Measurements from ENCODE around the gene RASGRF2.

RASGRF2 gene

DNA sequence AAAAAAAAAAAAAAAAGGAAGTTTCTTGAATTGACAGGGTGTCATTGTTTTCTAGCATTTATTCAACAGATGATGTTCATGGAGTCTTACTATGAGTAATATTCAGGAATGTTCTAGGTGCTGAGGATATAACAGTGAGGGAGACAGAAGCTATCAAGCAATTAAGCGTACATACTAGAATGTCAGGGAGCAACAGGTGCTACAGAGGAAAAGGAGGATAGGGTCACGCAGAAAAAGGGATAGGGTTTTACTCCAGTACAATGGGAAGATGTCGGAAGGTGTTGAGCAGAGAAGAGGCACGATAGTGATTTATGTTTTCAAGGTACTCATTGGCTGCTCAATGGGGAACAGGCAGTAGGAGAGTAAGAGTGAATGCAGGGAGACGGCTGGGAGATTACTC lies 6.6 kb upstream of the RASGRF2 start:
- FAIRE-seq = no peak

DNA sequence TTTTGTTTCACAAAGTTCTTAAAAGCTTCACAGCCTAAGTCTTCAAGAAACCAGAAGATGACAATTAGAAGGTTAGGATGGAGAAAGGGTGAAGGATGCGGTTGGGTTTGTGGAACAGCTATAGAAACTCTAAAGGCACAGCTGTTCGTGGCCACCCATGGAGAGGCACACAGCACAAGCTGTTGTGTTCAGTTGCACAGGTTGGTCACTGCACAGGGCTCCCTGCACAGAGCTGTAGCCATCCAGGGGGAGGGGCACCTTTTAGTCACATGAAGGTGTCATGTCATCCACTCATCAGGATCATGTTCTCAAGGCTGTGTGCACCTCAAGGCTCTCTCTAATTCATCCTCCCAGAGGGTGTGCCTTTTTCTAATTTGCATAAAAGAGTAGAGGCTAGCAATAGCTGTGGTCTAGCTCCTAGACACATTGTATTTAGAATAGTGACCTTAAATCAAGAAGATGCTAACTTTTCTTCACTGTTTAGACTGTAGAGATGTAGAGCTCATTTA lies 5.0 kb upstream of the RASGRF2 start:
- FAIRE-seq = no peak

DNA sequence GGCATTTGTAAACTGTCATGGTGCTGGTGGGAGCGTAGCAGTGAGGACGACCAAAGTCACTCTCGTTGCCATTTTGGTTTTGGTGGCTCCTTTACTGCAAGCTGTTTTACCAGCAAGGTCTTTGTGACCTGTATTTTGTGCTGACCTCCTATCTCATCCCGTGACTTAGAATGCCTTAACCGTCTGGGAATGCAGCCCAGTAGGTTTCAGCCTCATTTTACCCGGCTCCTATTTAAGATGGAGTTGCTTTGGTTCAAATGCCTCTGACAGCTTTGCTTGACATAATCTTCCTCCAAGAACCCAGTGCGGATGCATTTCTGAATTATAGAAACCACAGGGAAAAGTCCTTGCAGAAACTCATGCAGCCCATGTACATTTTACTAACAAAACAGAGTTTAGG lies 3.9 kb upstream of the RASGRF2 start:
- no peak for FAIRE-seq

DNA sequence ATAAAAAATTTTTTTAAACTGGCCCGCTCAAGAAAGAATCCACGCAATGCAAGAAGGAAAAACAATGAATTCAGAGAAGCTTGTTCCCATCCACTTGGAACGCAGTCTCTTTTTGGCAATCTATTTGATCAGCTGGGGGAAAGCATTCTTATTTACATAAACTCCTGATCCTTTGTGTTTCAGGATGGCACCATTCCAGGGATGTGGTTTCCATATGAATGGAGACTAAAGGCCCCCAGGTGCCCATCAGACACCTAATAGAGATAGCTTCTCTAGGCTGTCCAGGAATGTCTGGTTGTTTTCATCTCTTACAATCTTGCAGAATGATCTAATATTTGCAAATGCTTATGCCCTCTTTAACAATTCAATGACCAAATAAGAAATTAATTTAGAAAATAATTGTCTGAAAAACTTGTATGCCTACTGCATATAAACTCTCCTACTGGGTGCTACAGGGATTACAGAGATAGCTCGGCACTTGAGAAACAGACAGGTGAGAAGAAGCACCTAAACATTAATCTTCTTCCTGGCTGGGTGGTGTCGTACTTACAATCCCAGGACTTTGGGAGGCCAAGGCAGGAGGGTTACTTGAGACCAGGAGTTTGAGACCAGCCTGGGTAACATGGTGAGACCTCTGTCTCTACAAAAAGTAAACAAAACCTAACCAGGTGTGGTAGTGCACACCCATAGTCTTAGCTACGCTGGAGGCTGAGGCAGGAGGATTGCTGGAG lies 3.0 kb upstream of the RASGRF2 start:
- FAIRE-seq = no peak

DNA sequence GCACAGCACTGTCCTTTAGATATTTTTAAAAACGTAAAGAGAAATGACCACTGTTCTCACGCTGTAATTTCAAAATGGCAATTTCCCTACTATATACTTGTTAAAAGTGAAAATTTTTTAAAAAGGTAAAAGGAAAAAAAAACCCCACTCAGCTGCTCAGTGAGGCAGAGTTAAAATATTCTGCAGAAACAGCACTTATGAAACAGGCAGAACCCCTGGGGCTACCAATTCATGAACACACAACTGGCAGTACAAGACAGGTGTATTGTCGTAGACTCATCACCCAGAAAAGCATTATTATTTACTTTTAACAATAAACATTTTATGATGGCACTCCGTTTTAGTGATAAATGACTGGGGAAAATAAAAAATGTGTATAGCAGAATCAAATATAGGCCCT lies 1.5 kb upstream of the RASGRF2 start:
- FAIRE-seq = no peak

DNA sequence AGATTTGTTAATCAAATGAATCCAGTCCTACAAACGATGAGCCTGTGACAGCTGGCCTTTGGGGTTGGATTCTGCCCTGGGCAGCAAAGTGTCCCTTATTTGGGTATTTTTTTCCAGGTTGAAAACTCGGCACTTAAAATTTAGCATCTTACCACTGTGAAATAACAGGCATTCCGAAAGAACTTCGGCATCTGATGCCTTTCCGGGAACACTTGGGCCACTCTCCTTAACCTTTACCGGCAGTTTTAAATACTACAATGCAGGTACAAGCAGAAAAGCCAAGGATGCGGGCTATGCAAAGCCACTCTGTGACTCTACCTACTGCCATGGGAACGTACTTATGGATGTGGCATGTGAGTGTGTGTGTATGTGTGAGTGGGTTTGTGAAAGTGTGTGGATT lies 1.0 kb upstream of the RASGRF2 start:
- FAIRE-seq = no peak

DNA sequence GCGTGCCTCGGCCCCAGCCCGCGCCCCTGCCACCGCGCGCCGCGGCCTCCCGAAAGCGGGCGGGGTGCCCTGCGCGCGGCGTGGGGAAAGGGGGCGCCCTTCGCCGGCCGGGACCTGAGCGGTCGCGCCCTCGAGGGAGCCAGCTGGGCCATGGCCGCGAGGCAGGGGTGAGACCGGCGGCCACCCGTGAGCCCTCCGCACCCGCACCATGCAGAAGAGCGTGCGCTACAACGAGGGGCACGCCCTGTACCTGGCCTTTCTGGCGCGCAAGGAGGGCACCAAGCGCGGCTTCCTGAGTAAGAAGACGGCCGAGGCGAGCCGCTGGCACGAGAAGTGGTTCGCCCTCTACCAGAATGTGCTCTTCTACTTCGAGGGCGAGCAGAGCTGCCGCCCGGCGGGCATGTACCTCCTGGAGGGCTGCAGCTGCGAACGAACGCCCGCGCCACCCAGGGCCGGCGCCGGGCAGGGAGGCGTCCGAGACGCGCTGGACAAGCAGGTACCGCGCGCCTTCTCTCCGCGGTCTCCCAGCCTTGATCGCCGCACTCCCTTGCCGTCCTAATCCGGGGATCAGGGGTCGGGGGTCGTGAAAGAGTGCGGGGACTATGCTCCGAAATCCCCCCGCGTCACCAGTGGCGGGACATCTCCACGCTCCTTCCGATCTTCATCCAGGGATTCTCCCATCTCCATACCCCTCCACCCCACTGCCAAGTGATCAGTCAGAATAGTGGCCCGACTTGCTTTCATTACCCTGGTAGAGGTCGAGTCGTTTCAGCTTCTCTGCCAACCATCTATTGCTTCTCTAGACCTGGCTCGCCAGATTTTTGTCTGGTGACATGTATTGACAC lies 590 bp downstream of the RASGRF2 start:
- FAIRE-seq = no peak

GRCh38 chr5:80961376-80962281 lies 1.5 kb downstream of the RASGRF2 start:
- no peak for FAIRE-seq

- FAIRE-seq = no peak
Observed at GRCh38 chr5:80962630-80963520, 2.7 kb downstream of the RASGRF2 start.

DNA sequence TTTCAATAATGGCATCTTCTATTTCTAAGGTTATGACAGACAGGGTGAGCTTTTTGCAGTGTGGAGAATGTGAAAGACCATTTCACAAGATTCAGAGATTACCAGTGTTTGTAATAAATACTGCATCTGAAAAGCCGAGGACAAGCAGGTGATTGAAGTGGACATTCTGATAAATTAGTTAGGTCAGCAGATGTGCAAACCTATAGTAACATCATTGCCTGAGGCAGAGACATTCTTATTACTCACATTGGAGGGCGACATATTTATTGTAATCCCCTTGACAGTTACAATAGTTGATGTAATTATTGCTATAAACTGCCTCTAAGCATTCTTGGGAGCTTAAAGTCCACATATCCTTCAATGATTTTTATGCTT lies 3.3 kb downstream of the RASGRF2 start:
- no peak for FAIRE-seq

GRCh38 chr5:80963966-80964481 lies 3.9 kb downstream of the RASGRF2 start:
- FAIRE-seq = no peak

DNA sequence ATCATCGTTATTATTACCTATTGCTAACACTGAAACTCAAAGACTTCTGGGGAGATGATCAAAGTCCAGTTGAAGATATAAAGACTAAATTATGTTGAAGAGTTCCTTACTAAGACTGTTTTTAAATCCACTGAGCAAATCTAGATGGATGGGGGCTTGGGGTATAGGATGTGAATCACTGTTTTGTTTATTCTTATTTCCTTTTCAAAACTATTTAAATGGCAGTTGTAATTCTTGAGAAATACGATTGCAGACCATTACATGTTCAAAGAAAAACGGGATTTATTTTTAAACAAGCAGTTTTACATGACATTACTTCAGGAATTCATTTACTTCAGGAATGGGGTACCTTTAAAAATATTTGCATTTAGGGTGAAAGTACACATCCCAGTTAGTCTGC lies 4.3 kb downstream of the RASGRF2 start:
- FAIRE-seq = no peak

GRCh38 chr5:80964919-80965318 lies 4.8 kb downstream of the RASGRF2 start:
- FAIRE-seq = no peak

DNA sequence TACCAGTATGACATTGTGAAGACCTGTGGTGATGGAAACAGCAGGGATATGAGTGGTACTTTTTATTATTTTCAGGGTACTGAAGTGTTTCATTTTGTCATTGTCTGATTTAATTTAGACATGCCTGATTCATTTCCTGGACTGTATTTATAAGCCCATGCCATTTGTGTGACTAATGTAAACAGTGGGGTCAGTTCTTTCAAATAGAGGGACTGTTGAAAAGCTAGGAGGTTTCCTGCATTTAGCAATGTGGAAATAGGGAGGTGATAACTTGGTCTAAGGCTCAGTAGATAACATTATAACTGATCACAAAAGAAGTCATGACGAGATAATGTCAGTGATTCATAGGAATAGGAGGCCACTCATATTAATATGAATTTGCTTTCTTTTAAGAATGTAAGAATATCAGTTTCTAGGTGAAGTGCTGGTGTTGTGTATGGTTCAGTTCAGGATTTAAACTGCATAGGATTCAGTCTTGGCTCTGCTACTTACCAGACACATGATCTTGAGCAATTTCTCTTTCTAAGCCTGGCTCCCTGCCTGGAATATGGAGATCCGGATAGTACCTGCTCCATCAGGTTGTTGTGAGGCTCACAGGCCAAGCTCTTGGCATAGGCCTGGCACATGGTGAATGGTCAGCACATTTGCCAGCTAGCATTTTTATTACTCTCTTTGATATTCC lies 7.5 kb downstream of the RASGRF2 start:
- peak; percentile 75 for FAIRE-seq

DNA sequence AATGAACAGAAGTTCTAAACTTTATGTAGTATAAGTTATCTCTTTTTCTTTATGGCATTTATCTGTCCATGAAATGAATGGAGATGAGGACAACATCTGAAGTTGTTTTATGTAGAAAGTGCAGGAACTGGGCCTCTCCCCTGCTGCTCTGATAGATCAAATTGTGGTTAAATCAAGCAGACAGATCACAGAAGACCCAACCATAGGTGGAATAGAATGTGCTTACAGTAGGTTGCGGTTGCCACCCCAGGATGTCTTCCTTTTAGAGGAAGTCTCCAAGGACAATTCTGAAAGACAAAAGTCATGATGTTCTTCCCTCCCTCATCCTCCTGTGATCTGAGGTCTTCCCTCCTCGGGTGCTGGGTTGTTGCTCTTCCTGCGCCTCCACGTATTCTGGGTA lies 12.9 kb downstream of the RASGRF2 start:
- FAIRE-seq = no peak

- no peak for FAIRE-seq
Observed at GRCh38 chr5:80975065-80975464, 14.9 kb downstream of the RASGRF2 start.

DNA sequence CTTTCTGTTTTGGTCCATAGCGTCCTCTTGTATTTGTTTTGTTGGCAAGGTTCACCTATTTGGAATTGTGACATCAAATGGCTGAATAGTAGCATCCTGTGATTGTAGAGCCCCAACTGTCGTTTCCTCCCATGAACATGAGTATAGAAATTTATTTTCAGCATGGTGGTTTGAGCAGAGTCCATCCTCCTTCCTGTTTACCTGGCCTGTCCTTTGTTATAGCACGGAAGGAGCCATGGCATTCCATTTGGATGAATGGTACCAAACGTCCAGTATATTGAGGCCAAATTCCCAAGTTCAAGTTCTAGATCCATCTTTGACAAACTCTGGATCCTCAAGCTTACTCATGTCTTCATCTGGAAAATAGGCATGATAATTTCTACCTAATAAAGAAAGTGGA lies 16.8 kb downstream of the RASGRF2 start:
- FAIRE-seq = no peak

- no peak for FAIRE-seq
Observed at GRCh38 chr5:80977764-80978163, 17.6 kb downstream of the RASGRF2 start.

GRCh38 chr5:80978772-80979317 lies 18.7 kb downstream of the RASGRF2 start:
- no peak for FAIRE-seq

DNA sequence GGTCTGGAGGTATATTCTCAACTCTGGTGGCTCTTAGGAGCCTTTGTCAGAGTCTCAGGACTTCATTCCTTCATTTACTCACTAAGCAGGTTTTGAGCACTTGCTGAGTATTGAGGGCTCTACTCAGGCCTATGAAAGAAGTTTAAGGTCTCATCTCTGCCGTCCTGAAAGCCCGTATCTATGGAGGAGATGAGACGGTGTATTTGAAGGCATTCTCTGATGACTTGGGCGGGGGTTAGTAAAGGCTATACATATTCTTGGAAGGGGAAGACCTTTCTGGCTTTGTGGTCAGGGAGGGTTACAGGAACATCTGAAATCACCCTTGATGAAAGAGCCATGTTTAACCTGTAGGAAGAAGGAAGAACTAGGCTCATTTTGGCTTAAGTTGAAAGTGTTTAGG lies 21.9 kb downstream of the RASGRF2 start:
- FAIRE-seq = no peak
